Osteocyte (in vitro differentiated cells): ENCODE data around the gene ZPBP. TPM values are rescaled to one million over a fixed set of nuclear protein-coding genes. Genes with fewer than 3 reads are reported as not detected.
"Not testable (repeated sequence)": the region's sequence is repeated elsewhere in the genome, so short reads cannot be mapped to it uniquely, and the experiment has no call there.

Experiments used
- DNase-seq: peaks from one replicate; pipeline ENCODE4 v3.0.0; 2021; ENCODE audit warnings: mixed read lengths; ENCODE audit not compliant: unreplicated experiment; ENCODE audit errors: extremely low spot score
- H3K27ac Mint-ChIP-seq: one replicate; pipeline ENCODE4 v1.8.0; 2021; ENCODE audit warnings: mild to moderate bottlenecking, mixed read lengths; ENCODE audit not compliant: unreplicated experiment
- H3K27me3 Mint-ChIP-seq: one replicate; pipeline ENCODE4 v1.8.0; 2021; ENCODE audit warnings: mixed read lengths; ENCODE audit not compliant: unreplicated experiment
- H3K36me3 Mint-ChIP-seq: one replicate; pipeline ENCODE4 v1.8.0; 2021; ENCODE audit warnings: mixed read lengths; ENCODE audit not compliant: unreplicated experiment
- H3K4me1 Mint-ChIP-seq: one replicate; pipeline ENCODE4 v1.8.0; 2021; ENCODE audit warnings: mixed read lengths; ENCODE audit not compliant: unreplicated experiment
- H3K4me3 Mint-ChIP-seq: one replicate; pipeline ENCODE4 v1.8.0; 2021; ENCODE audit warnings: mild to moderate bottlenecking, moderate library complexity, mixed read lengths; ENCODE audit not compliant: unreplicated experiment
- H3K9me3 Mint-ChIP-seq: one replicate; pipeline ENCODE4 v1.8.0; 2021; ENCODE audit warnings: mixed read lengths; ENCODE audit not compliant: unreplicated experiment
- total RNA-seq: library from RNA; stranded (reverse); gene quantifications from 2 replicates; pipeline ENCODE4 v1.2.1, GENCODE V29; 2021
- TF ChIP-seq, protein P1 (sequence below): fragments of 200-600 bp; sonication (generic); IDR thresholded peaks from 2 replicates; pipeline ENCODE4 v1.5.0; 2021; ENCODE audit warnings: antibody characterized with exemption, mild to moderate bottlenecking, moderate library complexity

ZPBP gene
- total RNA-seq, 1 donor from 2014 or later, result not detected

DNA sequence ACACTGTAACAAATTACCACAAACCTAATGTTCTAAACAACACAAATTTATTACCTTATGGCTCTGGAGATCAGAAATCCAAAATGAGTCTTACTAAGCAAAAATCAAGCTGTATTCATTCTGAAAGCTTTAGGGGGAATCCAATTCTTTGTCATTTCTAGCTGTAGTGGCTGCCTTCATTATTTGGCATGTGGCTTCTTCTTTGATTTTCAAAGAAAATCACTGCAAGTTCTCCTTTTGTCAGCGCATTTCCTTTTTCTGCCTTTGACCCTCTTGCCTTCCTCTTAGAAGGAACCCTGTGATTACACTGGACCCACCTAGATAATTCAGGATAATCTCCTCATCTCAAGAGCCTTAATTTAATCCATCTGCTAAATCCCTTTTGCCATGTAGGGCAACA, 36.9 kb downstream of the ZPBP start:
- no peak for DNase-seq
- H3K36me3 Mint-ChIP-seq, result no peaks in the 10 kb centered on the region
- TF ChIP-seq, protein P1, sequence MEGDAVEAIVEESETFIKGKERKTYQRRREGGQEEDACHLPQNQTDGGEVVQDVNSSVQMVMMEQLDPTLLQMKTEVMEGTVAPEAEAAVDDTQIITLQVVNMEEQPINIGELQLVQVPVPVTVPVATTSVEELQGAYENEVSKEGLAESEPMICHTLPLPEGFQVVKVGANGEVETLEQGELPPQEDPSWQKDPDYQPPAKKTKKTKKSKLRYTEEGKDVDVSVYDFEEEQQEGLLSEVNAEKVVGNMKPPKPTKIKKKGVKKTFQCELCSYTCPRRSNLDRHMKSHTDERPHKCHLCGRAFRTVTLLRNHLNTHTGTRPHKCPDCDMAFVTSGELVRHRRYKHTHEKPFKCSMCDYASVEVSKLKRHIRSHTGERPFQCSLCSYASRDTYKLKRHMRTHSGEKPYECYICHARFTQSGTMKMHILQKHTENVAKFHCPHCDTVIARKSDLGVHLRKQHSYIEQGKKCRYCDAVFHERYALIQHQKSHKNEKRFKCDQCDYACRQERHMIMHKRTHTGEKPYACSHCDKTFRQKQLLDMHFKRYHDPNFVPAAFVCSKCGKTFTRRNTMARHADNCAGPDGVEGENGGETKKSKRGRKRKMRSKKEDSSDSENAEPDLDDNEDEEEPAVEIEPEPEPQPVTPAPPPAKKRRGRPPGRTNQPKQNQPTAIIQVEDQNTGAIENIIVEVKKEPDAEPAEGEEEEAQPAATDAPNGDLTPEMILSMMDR, result no peak
- no peaks in the 10 kb centered on the region for H3K4me1 Mint-ChIP-seq
- H3K9me3 Mint-ChIP-seq, result no peaks in the 10 kb centered on the region
- no peaks in the 10 kb centered on the region for H3K27me3 Mint-ChIP-seq
- no peak overlapping the region for H3K27ac Mint-ChIP-seq
- no peak overlapping the region for H3K4me3 Mint-ChIP-seq

DNA sequence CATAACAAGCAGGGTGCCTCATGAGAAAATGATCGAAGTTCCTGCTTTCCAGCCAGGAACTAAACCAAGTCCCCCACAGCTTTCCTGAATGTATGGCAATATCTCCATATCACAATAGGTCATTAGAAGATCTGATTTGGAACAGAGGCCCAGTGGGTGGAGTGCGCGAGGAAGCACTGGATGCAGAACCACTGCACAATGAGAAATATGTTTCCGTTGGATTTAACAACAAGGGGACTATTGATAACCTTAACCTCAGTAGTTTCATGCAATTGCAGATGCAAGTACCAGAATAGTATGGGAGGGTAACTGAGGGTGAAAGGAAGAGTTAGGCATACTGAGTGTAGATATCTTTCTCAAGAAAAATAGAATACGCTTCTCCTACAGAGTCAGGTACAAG, 45.3 kb downstream of the ZPBP start:
- Mint-ChIP-seq H3K36me3 (no peaks in the 10 kb centered on the region), H3K9me3 (peaks cover 17% of the 10 kb centered on the region), H3K4me3 (no peak overlapping the region), H3K4me1 (no peaks in the 10 kb centered on the region), H3K27me3 (no peaks in the 10 kb centered on the region), H3K27ac (no peak overlapping the region)
- DNase-seq, result no peak
- TF ChIP-seq, protein P1, result no peak

DNA sequence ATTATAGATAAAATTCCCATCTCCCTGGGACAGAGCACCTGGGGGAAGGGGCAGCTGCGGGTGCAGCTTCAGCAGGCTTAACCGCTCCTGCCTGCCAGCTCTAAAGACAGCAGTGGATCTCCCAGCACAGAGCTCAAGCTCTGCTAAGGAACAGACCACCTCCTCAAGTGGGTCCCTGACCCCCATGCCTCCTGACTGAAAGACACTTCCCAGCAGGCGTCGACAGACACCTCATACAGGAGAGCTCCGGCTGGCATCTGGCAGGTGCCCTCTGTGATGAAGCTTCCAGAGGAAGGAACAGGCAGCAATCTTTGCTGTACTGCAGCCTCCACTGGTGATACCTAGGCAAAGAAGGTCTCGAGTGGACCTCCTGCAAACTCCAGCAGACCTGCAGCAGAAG, 51.9 kb downstream of the ZPBP start:
- H3K36me3 Mint-ChIP-seq, H3K27me3 Mint-ChIP-seq, DNase-seq, H3K4me3 Mint-ChIP-seq, H3K27ac Mint-ChIP-seq, H3K4me1 Mint-ChIP-seq: not testable (repeated sequence)
- H3K9me3 Mint-ChIP-seq, result peaks cover 13% of the 10 kb centered on the region

DNA sequence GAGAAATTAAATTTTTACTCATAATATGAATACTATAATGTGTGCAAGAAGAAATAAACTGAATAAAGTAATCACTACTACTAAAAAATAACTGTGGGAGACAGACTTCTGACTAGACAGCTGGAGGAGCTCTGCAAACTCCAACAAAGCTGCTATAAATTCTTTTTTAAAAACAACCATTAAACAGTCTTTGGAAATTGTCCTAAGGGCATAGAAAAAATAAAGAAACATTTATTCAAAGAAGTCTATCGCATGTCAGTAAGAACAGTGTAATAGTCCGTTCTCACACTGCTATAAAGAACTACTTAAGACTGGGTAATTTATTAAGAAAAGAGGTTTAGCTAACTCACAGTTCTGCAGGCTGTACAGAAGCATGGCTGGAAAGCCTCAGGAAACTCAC, 56.0 kb downstream of the ZPBP start:
- Mint-ChIP-seq H3K27me3 (no peaks in the 10 kb centered on the region), H3K4me1 (no peaks in the 10 kb centered on the region), H3K27ac (no peak overlapping the region), H3K9me3 (no peaks in the 10 kb centered on the region), H3K4me3 (no peak overlapping the region), H3K36me3 (no peaks in the 10 kb centered on the region)
- TF ChIP-seq, protein P1, result no peak
- DNase-seq, result no peak

DNA sequence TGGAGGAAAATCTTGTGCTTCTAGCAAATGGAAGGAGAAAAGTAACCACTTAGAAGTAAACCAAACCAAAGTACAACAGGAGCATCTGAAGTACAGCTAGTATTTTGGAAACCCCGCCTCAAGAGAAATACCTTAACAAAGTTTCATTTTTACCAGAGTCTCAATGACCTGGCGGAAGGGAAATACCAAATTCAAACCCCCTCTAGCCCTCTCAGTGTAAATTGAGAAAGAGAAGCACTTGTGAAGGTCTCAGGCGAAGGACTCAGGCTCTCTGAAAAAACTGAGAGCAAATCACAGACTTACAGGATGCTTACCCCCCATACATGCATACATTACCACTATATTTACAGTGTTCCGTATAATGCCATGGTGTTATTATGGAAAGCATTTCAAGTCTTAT, 70.1 kb downstream of the ZPBP start:
- Mint-ChIP-seq H3K27me3 (no peaks in the 10 kb centered on the region), H3K36me3 (no peaks in the 10 kb centered on the region), H3K4me1 (no peaks in the 10 kb centered on the region), H3K4me3 (no peak overlapping the region), H3K9me3 (no peaks in the 10 kb centered on the region), H3K27ac (no peak overlapping the region)
- TF ChIP-seq, protein P1, result no peak
- no peak for DNase-seq

DNA sequence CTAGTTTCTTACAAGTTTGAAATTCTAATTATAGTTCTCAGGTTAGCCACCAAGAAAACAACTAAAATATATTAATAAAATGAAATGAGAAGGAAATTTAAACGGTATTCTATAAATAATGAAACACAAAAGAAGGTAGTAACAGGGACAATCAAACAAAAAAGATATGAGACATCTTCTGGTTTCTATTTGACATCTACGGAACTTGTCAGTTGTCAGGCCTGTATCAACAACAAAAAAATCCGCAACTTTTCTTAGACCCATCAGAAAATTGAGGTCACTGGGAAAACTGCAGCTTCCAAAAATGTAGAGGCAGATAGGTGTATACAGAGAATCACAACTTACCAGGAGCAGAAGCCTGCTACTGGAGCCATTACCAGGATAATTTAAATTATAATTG, 70.6 kb downstream of the ZPBP start:
- H3K36me3 Mint-ChIP-seq, result no peaks in the 10 kb centered on the region
- H3K27ac Mint-ChIP-seq, result no peak overlapping the region
- H3K27me3 Mint-ChIP-seq, result no peaks in the 10 kb centered on the region

More for the DNA sequence above, 70.6 kb downstream of the ZPBP start:
- DNase-seq, result no peak
- no peak overlapping the region for H3K4me3 Mint-ChIP-seq
- no peaks in the 10 kb centered on the region for H3K4me1 Mint-ChIP-seq
- H3K9me3 Mint-ChIP-seq, result no peaks in the 10 kb centered on the region
- TF ChIP-seq, protein P1, result no peak
